HepG2 (cell line): ENCODE data around the gene STAG3. TPM values are rescaled to one million over a fixed set of nuclear protein-coding genes. Genes with fewer than 3 reads are reported as not detected.
"Not testable (repeated sequence)": the region's sequence is repeated elsewhere in the genome, so short reads cannot be mapped to it uniquely, and the experiment has no call there.

ENCODE experiments used
- ATAC-seq: fragments of 200-7000 bp; cut with Tn5 transposase; 3 replicates; pipeline ENCODE4 v1.9.1; 2020; ENCODE audit warnings: mild to moderate bottlenecking, moderate library complexity
- BruUV-seq: library from RNA; stranded (reverse); fragments of 400-500 nt; replicated peaks from 2 replicates; lab custom pipeline; 2021; lab: Mats Ljungman, UMichigan
- CTCF ChIA-PET: fragments of 300-600 bp; formaldehyde crosslinking; extraction: SDS; loops from one replicate; lab custom pipeline; 2021; ENCODE audit warnings: low total read pairs, inconsistent platforms, low intra/inter-chr PET ratio; lab: Yijun Ruan, JAX
- POLR2A ChIA-PET: fragments of 350-600 bp; sonication (Branson Sonifier 250); formaldehyde crosslinking; loops from one replicate; lab custom pipeline; 2020; ENCODE audit warnings: antibody characterized with exemption, inconsistent platforms; lab: Yijun Ruan, JAX
- DNase-seq: peaks from one replicate; pipeline ENCODE4 v3.0.0-alpha.2; 2015; ENCODE audit warnings: low spot score
- FAIRE-seq: peaks from 3 replicates; lab custom pipeline; 2011; peaks lifted over from hg19 to GRCh38; lab: Jason Lieb, UNC
- H2AFZ ChIP-seq: one replicate; pipeline ENCODE4 v1.6.1; 2011; ENCODE audit warnings: low read length, inconsistent platforms
- H3K27ac ChIP-seq: fragments of 300-600 bp; 3 replicates; pipeline ENCODE4 v1.8.0; 2011; ENCODE audit warnings: mixed run types, mild to moderate bottlenecking, mixed read lengths, low read length, inconsistent platforms; ENCODE audit not compliant: insufficient read depth; ENCODE audit errors: extremely low read length
- H3K27me3 ChIP-seq, 2 experiments: fragments of 200-600 bp in 1 of 2; 2 replicates in 1 of 2; 3 replicates in 1 of 2; pipeline versions ENCODE4 v1.6.0 to v1.8.0; 2011; ENCODE audit warnings: low read length in 2 of 2, mild to moderate bottlenecking in 2 of 2, moderate library complexity in 2 of 2, inconsistent platforms in 1 of 2; ENCODE audit not compliant: insufficient read depth in 2 of 2, control insufficient read depth in 1 of 2
- H3K36me3 ChIP-seq, 2 experiments: fragments of 200-600 bp in 1 of 2; replicated peaks in 1 of 2; 2 replicates in 1 of 2; 3 replicates in 1 of 2; pipeline versions ENCODE4 v1.5.1 to v1.8.0; 2011; ENCODE audit warnings: low read length in 2 of 2, inconsistent platforms in 1 of 2; ENCODE audit not compliant: insufficient read depth in 2 of 2, control insufficient read depth in 1 of 2
- H3K4me1 ChIP-seq: 2 replicates; pipeline ENCODE4 v1.5.1; 2012; ENCODE audit warnings: low read length, inconsistent platforms; ENCODE audit not compliant: insufficient read depth
- H3K4me2 ChIP-seq: 2 replicates; pipeline ENCODE4 v1.6.0; 2011; ENCODE audit warnings: low read depth, low read length, inconsistent platforms
- H3K4me3 ChIP-seq, 3 experiments: fragments of 200-600 bp in 1 of 3; sonication (generic), shearing (Covaris generic) in 1 of 3; replicated peaks in 1 of 3; 2 replicates each; pipeline ENCODE4 v1.5.1; 2011 to 2016; ENCODE audit warnings: low read length in 3 of 3, inconsistent platforms in 2 of 3, low read depth in 2 of 3, mild to moderate bottlenecking in 2 of 3, control low read depth in 1 of 3, mixed read lengths in 1 of 3; ENCODE audit not compliant: insufficient read depth in 1 of 3
- H3K79me2 ChIP-seq: one replicate; pipeline ENCODE4 v1.6.1; 2011; ENCODE audit warnings: low read length, inconsistent platforms; ENCODE audit not compliant: insufficient read depth
- H3K9ac ChIP-seq: 2 replicates; pipeline ENCODE4 v1.6.0; 2011; ENCODE audit warnings: mild to moderate bottlenecking, low read depth, low read length, inconsistent platforms; ENCODE audit not compliant: insufficient read depth
- H3K9me3 ChIP-seq: 2 replicates; pipeline ENCODE4 v1.5.1; 2012; ENCODE audit warnings: mild to moderate bottlenecking, low read length
- H4K20me1 ChIP-seq: 2 replicates; pipeline ENCODE4 v1.6.0; 2011; ENCODE audit warnings: inconsistent platforms, mild to moderate bottlenecking, low read length, moderate library complexity; ENCODE audit not compliant: insufficient read depth
- CBFB ChIP-seq: sonication (generic); formaldehyde crosslinking; IDR thresholded peaks from 2 replicates; pipeline ENCODE4 v1.4.0; 2020; ENCODE audit warnings: missing genetic modification reagents
- CREM ChIP-seq, 2 experiments: sonication (generic) in 1 of 2; formaldehyde crosslinking in 1 of 2; IDR thresholded peaks; 2 replicates each; pipeline versions ENCODE4 v1.4.0 to v1.6.1; 2016 to 2020; ENCODE audit warnings: antibody characterized with exemption in 1 of 2, mild to moderate bottlenecking in 1 of 2, missing genetic modification reagents in 1 of 2
- NR2F2 ChIP-seq: IDR thresholded peaks from 2 replicates; pipeline ENCODE4 v1.6.1; 2012; ENCODE audit warnings: low read depth, inconsistent platforms, borderline replicate concordance
- RARA ChIP-seq: IDR thresholded peaks from 2 replicates; pipeline ENCODE4 v1.6.1; 2016; ENCODE audit warnings: missing genetic modification reagents, missing compliant biosample characterization
- ZNF687 ChIP-seq: sonication (generic); formaldehyde crosslinking; IDR thresholded peaks from 2 replicates; pipeline ENCODE4 v1.5.1; 2020; ENCODE audit warnings: mild to moderate bottlenecking, missing genetic modification reagents, moderate library complexity
- WGBS: methylation state at CpG from one replicate; pipeline ENCODE4 v1.1.6; 2017; ENCODE audit warnings: low lambda C conversion rate; 5-methylcytosine and 5-hydroxymethylcytosine counted together
- in situ Hi-C: cut with HindIII; loops from 2 replicates; pipeline ENCODE4 v1.10.0; 2017; ENCODE audit warnings: low pct_unique_long_range_greater_than_20kb; ENCODE audit not compliant: extremely low pct_ligation_motif_present
- intact Hi-C: fragments of 100-400 bp; cut with micrococcal nuclease; formaldehyde crosslinking; loops from one replicate; pipeline ENCODE4 v1.10.0; 2022; ENCODE audit not compliant: unreplicated experiment
- polyA plus RNA-seq, 8 experiments: library from polyadenylated mRNA; depleted of rRNA in 3 of 8; stranded (reverse) in 7 of 8; unstranded in 1 of 8; fragments of >200 nt; fragmentation: Illumina TruSeq in 4 of 8; extraction: Trizol in 4 of 8; gene quantifications; 2 replicates each; pipeline versions ENCODE4 v1.2.1 to v1.2.3, GENCODE V29; 2011 to 2016; ENCODE audit warnings: low read depth in 4 of 8, missing spikeins in 1 of 8, mixed read lengths in 1 of 8; ENCODE audit not compliant: insufficient read depth in 1 of 8
- total RNA-seq, 5 experiments: library from RNA; depleted of rRNA; stranded (reverse); fragments of >200 nt; fragmentation: Illumina TruSeq; extraction: Trizol; gene quantifications; 2 replicates each; pipeline ENCODE4 v1.2.3, GENCODE V29; 2016; ENCODE audit warnings: low read depth in 1 of 5
- TF ChIP-seq, protein P1 (sequence below): sonication (generic); formaldehyde crosslinking; IDR thresholded peaks from 2 replicates; pipeline ENCODE4 v1.9.0; 2021; ENCODE audit warnings: mild to moderate bottlenecking, missing genetic modification reagents

The STAG3 gene
- total and polyA plus RNA-seq, 2 of the 13 experiments (the other 11 are each of a cell fraction or from before 2014, with no cell fraction given) = 0.09 to 0.33 TPM

DNA sequence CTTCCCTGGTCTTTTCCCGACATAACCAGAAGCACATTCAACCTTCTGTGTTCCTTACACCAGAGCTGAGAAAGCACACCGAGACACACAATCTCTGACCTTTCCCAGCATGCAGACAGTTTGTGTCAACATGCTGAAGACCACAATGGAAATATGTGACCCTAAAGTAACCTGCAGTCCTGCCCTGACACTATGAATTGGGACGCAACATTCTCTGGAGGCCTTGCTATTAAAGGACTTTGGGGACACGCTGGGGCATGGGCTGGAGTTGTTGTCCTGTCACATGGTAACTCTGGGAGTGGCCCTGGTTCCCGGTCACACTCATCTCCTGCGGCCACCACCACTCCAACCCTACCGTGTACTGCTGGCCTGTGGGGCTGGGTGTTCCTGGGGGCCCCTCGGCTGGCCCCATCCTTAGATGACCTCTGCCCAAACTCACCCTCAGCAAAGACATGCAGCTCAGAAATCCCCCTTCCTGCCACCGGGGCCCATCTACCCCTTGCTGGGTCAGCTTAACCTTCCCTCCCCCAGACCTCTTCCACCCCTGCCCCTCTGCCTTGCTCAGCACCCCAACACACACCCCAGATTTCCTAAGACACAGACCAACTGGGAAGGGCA lies 67.4 kb downstream of the STAG3 start (continued):
- TF ChIP-seq ZNF687 (CRISPR knock-in tag) (peak; percentile 23; the same call in 1 of the 2 replicates), NR2F2 (peak; percentile 69; the same call in 1 of the 2 replicates), RARA (peak; percentile 94), CBFB (CRISPR knock-in tag) (0 out of 2 replicates have a peak, but pooled peaks have one; percentile 59), CREM (IDR thresholded peaks at IDR 0.05) (peak; percentile 25; the same call in 1 of the 2 replicates)
- TF ChIP-seq, protein P1, sequence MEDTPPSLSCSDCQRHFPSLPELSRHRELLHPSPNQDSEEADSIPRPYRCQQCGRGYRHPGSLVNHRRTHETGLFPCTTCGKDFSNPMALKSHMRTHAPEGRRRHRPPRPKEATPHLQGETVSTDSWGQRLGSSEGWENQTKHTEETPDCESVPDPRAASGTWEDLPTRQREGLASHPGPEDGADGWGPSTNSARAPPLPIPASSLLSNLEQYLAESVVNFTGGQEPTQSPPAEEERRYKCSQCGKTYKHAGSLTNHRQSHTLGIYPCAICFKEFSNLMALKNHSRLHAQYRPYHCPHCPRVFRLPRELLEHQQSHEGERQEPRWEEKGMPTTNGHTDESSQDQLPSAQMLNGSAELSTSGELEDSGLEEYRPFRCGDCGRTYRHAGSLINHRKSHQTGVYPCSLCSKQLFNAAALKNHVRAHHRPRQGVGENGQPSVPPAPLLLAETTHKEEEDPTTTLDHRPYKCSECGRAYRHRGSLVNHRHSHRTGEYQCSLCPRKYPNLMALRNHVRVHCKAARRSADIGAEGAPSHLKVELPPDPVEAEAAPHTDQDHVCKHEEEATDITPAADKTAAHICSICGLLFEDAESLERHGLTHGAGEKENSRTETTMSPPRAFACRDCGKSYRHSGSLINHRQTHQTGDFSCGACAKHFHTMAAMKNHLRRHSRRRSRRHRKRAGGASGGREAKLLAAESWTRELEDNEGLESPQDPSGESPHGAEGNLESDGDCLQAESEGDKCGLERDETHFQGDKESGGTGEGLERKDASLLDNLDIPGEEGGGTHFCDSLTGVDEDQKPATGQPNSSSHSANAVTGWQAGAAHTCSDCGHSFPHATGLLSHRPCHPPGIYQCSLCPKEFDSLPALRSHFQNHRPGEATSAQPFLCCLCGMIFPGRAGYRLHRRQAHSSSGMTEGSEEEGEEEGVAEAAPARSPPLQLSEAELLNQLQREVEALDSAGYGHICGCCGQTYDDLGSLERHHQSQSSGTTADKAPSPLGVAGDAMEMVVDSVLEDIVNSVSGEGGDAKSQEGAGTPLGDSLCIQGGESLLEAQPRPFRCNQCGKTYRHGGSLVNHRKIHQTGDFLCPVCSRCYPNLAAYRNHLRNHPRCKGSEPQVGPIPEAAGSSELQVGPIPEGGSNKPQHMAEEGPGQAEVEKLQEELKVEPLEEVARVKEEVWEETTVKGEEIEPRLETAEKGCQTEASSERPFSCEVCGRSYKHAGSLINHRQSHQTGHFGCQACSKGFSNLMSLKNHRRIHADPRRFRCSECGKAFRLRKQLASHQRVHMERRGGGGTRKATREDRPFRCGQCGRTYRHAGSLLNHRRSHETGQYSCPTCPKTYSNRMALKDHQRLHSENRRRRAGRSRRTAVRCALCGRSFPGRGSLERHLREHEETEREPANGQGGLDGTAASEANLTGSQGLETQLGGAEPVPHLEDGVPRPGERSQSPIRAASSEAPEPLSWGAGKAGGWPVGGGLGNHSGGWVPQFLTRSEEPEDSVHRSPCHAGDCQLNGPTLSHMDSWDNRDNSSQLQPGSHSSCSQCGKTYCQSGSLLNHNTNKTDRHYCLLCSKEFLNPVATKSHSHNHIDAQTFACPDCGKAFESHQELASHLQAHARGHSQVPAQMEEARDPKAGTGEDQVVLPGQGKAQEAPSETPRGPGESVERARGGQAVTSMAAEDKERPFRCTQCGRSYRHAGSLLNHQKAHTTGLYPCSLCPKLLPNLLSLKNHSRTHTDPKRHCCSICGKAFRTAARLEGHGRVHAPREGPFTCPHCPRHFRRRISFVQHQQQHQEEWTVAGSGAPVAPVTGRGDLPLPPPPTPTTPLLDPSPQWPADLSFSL (CRISPR knock-in tag) = 0 out of 2 replicates have a peak, but pooled peaks have one; percentile 50
- not testable (repeated sequence) for TF ChIP-seq CREM (CRISPR knock-in tag; IDR thresholded peaks at IDR 0.05)

DNA sequence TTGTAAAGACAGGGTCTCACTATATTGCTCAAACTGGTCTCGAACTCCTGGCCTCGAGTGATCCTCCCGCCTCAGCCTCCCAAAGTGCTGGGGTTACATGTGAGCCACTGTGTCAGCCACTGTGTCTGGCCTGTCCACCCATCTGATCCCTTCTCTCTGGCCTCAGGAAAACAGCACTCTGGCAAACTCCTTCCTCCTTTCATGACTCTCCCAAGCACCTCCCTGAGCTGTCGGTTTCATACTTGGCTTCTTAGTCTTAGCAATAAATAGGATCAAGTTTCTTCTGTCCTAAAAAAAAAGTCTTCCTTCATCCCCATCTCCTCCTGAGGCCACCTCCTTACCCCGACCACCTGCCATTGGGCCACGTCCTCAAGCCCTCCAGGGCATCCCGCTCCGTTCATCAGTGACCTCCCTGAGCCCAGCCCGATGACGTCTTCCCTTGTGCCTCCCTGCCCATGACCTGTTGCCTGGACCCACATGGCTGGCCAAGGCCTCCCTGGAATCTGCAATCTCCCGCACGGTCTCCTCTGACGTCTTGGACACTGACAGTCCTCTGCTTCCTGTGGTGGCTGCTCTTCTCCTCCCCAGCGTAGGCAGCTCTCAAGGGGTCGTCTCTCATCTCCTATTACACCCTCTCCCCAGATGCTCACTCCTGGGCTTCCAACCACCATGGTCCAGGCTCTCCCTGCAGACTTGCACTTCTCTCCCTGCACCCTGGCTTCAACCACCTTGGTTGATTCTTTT lies 68.6 kb downstream of the STAG3 start:
- H3K9me3 ChIP-seq, ATAC-seq, DNase-seq, H3K36me3 ChIP-seq, H3K9ac ChIP-seq, in situ Hi-C loops, H3K4me3 ChIP-seq, BruUV-seq, FAIRE-seq, CTCF ChIA-PET, H4K20me1 ChIP-seq, H2AFZ ChIP-seq, H3K27ac ChIP-seq, H3K4me2 ChIP-seq, H3K27me3 ChIP-seq: not testable (repeated sequence)
- H3K79me2 ChIP-seq = peaks cover 13% of the 10 kb centered on the region
- intact Hi-C loops = loop anchor here (2.0 to 10.0 kb wide), 2 partner anchors 25 to 99 kb away; no protein-coding TSS in a partner anchor
- POLR2A ChIA-PET = interaction anchor here (0.7 to 1.8 kb wide), 3 partner anchors 24 to 101 kb away, joined by 3 to 5 read pairs (median 3); no protein-coding TSS in a partner anchor
- peaks cover 75% of the 10 kb centered on the region for H3K4me1 ChIP-seq
- WGBS = 94% methylated on average over 15 of the region's 15 CpGs
